ENCODE measurements around the gene PIGO. TPM values are rescaled to one million over a fixed set of nuclear protein-coding genes. Genes with fewer than 3 reads are reported as not detected.

The PIGO gene
- total RNA-seq: 10 to 100 TPM; 16.1 to 23.2 (median 18.7) TPM

DNA sequence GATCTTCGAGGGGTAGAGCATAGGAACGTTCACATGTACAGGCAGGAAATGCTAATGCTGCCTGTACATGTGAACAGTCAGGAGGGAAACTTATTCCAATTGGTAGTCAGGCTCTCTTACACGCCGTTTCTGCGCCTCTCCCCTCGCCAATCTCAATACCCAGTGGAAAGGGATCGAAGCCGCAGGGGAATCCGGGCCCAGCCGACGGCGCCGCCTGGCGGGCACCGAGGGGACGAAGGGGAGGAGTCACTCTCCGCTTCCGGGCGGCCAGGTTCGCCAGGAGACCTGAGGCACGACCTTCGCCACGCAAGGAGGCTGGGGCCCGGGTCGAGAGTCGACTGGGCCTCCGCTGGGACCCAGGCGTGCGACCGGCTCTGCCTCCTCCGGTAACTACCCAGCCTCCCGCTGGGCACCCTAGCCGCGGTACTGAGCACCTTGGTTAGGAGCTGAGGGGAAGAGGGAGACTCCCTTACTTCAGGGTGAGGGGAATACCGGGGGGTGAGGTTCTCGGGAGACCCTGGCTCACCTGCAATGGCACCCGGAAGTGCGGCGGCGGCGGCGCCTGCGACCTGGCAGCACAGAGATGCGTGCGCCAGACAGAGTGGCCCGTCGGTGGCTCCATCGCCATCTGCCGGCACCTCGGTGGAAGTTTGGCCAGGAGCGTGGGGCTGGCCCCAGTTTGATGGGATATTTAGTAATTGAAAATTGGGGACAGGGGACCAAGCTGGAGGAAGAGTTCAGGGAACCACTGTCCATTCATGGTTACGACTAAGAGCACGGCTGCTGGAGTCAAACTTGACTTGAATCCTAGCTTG, at the start of gene PIGO:
PIGO (minus strand) TSS at position 557 of the 815 bp plus-strand sequence. CDS start 1,026 bp downstream, outside the sequence.
- peaks cover 0 to 21% (median 7%) of the 10 kb centered on the region in 4 donors for H3K4me1 ChIP-seq
- peak; percentile 73 to 75 for DNase-seq (ENCODE audit: low spot score in 2 of 2)
- H3K27me3 ChIP-seq: no peaks in the 10 kb centered on the region
- H3K4me3 ChIP-seq: peak within 1 kb of the TSS; percentile 86 to 100 (median 98)
- H3K36me3 ChIP-seq: peaks cover 0 to 54% (median 6%) of the 10 kb centered on the region in 3 donors
- WGBS, 2 donors: 1% methylated on average over 38 to 51 of the region's 53 CpGs
- peak within 1 kb of the TSS; percentile 90 to 100 (median 96) for H3K27ac ChIP-seq
- TF ChIP-seq POLR2A (IDR thresholded peaks at IDR 0.05) (peak; percentile 8 to 13), EP300 (IDR thresholded peaks at IDR 0.05) (peak; percentile 56 to 79)
- TF ChIP-seq, protein P1, sequence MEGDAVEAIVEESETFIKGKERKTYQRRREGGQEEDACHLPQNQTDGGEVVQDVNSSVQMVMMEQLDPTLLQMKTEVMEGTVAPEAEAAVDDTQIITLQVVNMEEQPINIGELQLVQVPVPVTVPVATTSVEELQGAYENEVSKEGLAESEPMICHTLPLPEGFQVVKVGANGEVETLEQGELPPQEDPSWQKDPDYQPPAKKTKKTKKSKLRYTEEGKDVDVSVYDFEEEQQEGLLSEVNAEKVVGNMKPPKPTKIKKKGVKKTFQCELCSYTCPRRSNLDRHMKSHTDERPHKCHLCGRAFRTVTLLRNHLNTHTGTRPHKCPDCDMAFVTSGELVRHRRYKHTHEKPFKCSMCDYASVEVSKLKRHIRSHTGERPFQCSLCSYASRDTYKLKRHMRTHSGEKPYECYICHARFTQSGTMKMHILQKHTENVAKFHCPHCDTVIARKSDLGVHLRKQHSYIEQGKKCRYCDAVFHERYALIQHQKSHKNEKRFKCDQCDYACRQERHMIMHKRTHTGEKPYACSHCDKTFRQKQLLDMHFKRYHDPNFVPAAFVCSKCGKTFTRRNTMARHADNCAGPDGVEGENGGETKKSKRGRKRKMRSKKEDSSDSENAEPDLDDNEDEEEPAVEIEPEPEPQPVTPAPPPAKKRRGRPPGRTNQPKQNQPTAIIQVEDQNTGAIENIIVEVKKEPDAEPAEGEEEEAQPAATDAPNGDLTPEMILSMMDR (IDR thresholded peaks at IDR 0.05): peak; percentile 57 to 96 (median 81)
- no peaks in the 10 kb centered on the region for H3K9me3 ChIP-seq

DNA sequence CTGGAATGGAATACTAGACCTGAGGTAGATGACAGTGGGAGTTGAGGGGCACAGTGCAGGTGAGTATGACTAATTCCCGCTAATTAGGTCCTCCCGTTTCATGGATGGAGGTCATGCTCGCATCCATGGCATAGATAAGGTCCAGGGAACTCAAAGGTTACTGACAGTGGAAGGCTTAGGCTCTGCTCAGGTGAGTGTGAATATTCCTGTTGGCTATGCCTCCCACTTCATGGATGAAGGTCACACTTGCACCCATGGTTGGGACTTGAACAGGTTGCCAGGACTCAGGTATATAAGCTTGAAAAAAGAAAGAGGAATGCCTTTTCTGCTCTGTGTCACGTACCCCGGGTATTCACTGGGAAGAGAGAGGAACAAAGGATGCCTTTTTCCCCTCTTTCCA, 45.6 kb upstream of the PIGO start:
- TF ChIP-seq, protein P1 (IDR thresholded peaks at IDR 0.05): no peak
- TF ChIP-seq POLR2A (IDR thresholded peaks at IDR 0.05): no peak
- TF ChIP-seq EP300 (IDR thresholded peaks at IDR 0.05): no peak
- H3K4me3 ChIP-seq: no peak overlapping the region
- peaks cover 0 to 48% (median 6%) of the 10 kb centered on the region in 4 donors for H3K9me3 ChIP-seq
- WGBS, 2 donors: 88 to 94% methylated on average over 5 of the region's 5 CpGs
- no peak overlapping the region for H3K27ac ChIP-seq
- no peaks in the 10 kb centered on the region for H3K27me3 ChIP-seq
- no peak for DNase-seq (ENCODE audit: low spot score in 2 of 2)
- no peaks in the 10 kb centered on the region for H3K36me3 ChIP-seq
- H3K4me1 ChIP-seq: no peaks in the 10 kb centered on the region

DNA sequence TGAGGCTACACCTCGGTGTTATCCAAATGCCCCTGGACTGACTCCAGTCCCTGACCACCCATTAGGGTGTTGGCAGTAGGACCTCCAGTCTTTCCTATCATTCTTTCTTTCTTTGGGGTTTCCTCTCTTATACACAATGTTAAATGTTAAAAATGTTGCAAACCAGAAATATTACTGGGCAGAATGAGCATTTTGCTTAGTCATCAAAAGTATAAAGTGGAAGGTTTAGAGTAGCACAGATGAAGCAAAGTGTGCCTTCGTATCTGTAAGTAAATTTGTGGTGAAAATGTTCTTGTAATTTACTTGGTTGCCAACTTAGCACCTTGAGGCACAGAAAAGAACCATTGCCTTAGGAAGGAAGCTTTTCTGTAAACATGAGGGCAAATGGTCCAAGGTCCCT, 43.7 kb upstream of the PIGO start:
- no peaks in the 10 kb centered on the region for H3K27me3 ChIP-seq
- peaks cover 0 to 35% (median 6%) of the 10 kb centered on the region in 4 donors for H3K9me3 ChIP-seq
- no peak overlapping the region for H3K27ac ChIP-seq
- DNase-seq (ENCODE audit: low spot score in 2 of 2): no peak
- no peak overlapping the region for H3K4me3 ChIP-seq
- TF ChIP-seq, protein P1 (IDR thresholded peaks at IDR 0.05): no peak
- TF ChIP-seq POLR2A (IDR thresholded peaks at IDR 0.05): no peak
- WGBS, 2 donors: 81 to 86% methylated on average over 2 of the region's 2 CpGs
- no peaks in the 10 kb centered on the region for H3K36me3 ChIP-seq
- H3K4me1 ChIP-seq: no peaks in the 10 kb centered on the region

DNA sequence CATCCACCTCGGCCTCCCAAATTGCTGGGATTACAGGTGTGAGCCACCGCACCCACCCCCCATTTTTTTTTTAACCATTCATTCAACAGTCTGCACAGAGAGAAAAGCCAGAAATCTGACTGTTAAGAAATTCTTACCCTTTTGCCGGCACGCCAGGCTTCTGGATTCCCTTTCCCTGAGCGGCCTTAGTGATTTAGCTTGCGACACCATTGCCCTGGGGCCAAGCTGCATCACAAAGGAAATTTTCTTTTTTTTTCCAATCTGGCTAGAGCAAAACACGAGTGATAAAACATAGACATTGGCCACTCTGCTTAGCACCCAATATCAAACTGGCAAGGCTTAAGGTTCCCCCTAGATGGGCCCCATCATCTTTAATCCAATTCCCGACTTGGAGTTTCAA, 40.5 kb upstream of the PIGO start:
- H3K36me3 ChIP-seq: no peaks in the 10 kb centered on the region

DNA sequence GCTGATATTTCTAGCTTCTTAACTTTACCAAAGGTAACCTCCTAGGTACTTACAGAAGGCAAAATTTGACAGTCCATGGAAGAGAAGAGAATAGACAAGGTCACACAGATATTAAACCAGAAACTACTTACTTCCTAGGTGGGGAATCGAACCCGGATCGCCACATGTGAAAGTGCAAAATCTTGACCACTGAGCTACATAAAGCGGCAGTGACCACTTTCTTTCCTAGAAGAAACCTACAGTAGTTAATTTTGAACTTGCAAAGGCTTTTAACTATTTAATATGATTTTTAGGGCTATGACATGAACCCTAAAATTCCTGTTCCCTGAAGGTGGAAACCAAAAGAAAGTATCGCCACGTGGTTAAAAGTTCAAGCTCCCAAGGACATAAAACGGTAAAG, 39.6 kb upstream of the PIGO start:
- no peak for DNase-seq (ENCODE audit: low spot score in 2 of 2)
- Histone ChIP-seq H3K4me3 (no peak overlapping the region), H3K9me3 (peaks cover 0 to 3% (median 0%) of the 10 kb centered on the region in 4 donors), H3K27me3 (no peaks in the 10 kb centered on the region), H3K4me1 (no peaks in the 10 kb centered on the region), H3K36me3 (no peaks in the 10 kb centered on the region), H3K27ac (no peak overlapping the region)
- TF ChIP-seq, protein P1 (IDR thresholded peaks at IDR 0.05): no peak
- no peak for TF ChIP-seq POLR2A (IDR thresholded peaks at IDR 0.05)
- no peak for TF ChIP-seq EP300 (IDR thresholded peaks at IDR 0.05)
- WGBS, 2 donors: 88 to 95% methylated on average over 7 of the region's 7 CpGs

More for the DNA sequence above, 40.5 kb upstream of the PIGO start:
- 72 to 77% methylated on average over 8 of the region's 8 CpGs for WGBS, 2 donors
- H3K9me3 ChIP-seq: peaks cover 0 to 12% (median 2%) of the 10 kb centered on the region in 4 donors
- TF ChIP-seq EP300 (IDR thresholded peaks at IDR 0.05): no peak
- TF ChIP-seq POLR2A (IDR thresholded peaks at IDR 0.05): no peak
- H3K27ac ChIP-seq: no peak overlapping the region
- no peak for DNase-seq (ENCODE audit: low spot score in 2 of 2)
- H3K4me1 ChIP-seq: no peaks in the 10 kb centered on the region
- H3K27me3 ChIP-seq: no peaks in the 10 kb centered on the region
- H3K4me3 ChIP-seq: no peak overlapping the region
